HG03432 (cell line): ENCODE data around the gene PALM3.
"Not testable (repeated sequence)": the region's sequence is repeated elsewhere in the genome, so short reads cannot be mapped to it uniquely, and the experiment has no call there.

Experiments
- ATAC-seq: cut with Tn5 transposase; IDR thresholded peaks from one replicate; pipeline ENCODE4 v1.9.1; 2021; ENCODE audit warnings: mild to moderate bottlenecking, moderate library complexity; ENCODE audit not compliant: unreplicated experiment

PALM3 gene

DNA sequence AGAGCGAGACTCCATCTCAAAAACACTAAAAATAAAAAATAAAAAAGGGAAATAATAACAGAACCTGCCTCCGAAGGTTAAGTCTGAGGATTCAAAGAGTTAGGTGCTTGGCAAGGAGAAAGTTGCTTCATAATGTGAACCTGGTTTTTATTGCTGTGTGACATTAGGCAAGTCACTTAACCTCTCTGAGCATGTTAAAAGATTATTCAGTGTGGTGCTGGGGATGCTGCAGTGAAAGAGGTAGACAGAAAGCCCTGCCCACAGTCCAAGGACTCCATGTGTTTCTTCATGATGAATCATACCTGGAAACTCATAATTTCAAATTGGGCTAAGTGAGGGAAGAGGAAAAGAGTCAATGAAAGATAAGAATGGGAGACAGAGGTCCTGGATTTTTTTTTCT, 27.9 kb downstream of the PALM3 start:
- no peak for ATAC-seq

DNA sequence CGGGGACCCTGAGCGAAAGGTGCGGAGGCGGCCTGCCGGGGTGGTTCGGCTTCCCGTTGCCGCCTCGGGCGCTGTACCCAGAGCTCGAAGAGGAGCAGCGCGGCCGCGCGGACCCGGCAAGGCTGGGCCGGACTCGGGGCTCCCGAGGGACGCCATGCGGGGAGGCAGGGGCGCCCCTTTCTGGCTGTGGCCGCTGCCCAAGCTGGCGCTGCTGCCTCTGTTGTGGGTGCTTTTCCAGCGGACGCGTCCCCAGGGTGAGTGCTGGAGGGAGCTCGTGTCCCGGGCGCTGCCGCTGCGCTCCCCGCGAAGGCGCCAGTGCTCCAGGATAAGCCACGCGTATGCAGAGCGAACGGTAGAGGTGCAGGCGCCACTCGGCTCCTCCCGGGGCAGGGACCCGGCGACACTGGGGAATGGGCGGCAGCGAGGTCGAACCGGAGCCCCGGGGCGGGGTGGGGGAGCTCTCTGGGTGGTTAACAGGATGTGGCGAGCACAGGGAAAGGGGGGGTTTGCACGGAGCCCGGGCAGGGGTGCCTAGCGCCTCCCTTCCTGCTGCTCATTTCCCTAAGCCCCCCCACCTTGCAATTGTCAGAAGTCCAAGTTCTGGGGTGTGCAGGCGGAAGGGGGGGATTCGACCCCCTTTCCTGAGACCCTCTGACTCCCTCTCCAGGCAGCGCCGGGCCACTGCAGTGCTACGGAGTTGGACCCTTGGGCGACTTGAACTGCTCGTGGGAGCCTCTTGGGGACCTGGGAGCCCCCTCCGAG, 30.0 kb downstream of the PALM3 start, which contains the start of gene IL27RA:
Gene IL27RA, plus strand, starts transcription at position 44 of the 762 bp plus-strand sequence. Its CDS starts 111 bp downstream, at position 155.
- peak; percentile 63 for ATAC-seq

DNA sequence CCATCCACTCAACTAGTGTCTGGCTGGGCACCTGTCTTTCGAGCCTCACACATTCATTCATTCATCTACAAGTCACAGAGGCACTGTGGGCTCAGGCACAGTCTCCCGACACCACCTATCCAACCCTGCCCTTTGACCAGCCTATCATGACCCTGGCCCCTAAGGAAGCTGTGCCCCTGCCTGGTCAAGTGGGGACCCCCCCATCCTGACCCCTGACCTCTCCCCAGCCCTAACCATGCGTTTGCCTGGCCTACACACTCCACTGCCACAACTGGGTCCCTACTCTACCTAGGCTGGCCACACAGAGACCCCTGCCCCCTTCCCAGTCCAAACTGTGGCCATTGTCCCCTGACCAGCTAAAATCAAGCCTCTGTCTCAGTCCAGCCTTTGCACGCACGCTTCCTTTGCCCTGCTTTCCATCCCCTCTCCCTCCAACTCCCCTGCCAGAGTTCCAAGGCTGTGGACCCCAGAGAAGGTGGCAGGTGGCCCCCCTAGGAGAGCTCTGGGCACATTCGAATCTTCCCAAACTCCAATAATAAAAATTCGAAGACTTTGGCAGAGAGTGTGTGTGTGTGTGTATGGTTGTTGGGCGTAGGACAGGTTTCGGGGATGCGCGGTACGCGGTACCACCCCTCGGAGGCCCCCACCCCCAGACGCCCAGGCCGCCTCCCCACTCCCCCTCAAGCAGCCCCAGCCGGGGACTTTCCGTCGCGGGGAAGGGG, 30.7 kb downstream of the PALM3 start:
- ATAC-seq: no peak

DNA sequence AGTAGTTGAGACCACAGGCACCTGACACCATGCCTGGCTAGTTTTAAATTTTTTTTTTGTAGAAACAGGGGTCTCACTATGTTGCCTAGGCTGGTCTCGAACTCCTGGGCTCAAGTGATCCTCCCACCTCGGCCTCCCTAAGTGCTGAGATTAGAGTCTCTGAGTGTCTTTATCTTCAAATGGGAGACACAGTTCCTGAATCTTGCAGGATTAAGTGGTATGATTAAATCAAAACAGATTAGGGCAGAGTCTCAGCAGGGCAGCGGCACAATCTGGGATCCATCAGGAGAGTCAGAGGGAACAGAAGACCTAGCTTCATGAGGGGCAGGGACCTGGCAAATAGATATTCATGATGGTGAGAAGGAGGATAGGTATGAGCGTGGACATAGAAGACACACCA, 33.0 kb downstream of the PALM3 start:
- ATAC-seq: no peak

DNA sequence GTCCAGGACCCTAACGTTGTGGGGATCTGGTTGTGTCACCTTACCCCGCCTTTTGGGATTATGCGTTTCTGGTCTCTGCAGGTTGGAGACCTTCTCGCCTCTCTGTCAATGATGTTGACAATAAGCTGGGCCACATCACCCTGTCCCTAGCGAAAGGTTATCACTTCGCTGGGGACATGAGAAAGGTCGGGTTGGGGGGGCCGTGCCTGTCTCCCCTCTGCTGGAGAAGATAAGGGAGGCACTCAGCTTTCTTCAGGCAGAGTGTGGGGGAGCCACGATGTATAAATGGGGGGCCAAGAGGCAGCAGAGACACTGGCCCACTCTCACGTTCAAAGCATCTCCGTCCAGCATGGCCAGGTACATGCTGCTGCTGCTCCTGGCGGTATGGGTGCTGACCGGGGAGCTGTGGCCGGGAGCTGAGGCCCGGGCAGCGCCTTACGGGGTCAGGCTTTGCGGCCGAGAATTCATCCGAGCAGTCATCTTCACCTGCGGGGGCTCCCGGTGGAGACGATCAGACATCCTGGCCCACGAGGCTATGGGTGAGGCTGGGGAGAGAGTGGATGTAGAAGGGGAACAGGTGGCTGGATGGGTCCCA, 33.9 kb downstream of the PALM3 start, which contains the start of gene RLN3:
Gene RLN3, plus strand, starts transcription at position 293 of the 595 bp plus-strand sequence. Its CDS starts 57 bp downstream, at position 350.
- no peak for ATAC-seq

DNA sequence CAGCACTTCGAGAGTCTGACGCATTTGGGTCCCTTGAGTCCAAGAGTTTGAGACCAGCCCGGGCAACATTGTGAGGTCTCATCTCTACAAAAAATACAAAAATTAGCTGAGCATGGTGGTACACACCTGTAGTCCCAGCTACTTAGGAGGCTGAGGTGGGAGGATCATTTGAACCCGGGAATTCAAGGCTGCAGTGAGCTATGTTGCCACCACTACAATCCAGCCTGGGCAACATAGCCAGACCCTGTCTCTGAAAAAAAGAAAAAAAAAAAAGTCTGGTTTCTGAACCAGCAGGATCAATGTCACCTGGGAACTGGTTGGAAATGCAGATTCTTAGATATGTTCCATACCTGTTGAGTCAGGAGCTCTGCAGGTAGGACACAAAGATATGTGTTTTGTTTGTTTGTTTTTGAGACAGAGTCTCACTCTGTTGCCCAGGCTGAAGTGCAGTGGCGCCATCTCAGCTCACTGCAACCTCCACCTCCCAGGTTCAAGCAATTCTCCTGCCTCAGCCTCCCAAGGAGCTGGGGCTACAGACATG, 35.2 kb downstream of the PALM3 start:
- ATAC-seq: not testable (repeated sequence)

DNA sequence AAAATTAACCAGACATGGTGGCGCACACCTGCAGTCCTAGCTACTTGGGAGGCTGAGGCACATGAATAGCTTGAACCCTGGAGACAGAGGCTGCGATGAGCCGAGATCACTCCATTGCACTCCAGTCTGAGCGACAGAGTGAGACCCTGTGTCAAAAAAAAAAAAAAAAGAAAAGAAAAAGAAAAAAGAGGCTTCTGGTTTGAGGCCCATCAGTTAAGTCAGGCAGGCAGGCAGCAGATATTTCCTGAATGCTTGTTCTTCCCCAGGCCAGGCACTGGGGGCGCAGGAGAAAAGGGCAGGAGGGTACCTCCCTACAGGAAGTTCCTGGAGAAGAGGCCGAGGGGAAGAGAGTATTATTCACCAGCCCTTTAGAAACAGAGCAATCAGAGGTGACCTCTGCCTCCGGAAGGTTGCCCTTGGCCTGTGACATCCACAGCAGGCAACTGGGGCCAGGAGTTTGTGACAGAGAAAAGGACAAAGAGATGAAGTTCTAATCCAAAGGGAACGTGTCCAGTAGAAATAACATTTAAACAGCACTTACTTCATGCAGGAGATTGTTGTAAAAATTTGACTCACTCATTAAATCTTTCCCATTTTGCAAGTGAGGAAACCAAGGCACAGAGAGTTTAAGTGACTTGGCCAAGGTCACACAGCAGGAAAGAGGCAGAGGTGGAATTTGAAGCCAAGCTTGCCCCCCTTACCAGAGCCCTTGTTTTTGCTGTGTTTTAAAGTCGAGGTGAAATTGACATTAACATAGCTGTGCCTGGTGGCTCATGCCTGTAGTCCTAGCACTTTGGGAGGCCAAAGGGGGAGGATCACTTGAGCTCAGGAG, 38.3 kb downstream of the PALM3 start:
- ATAC-seq: no peak

DNA sequence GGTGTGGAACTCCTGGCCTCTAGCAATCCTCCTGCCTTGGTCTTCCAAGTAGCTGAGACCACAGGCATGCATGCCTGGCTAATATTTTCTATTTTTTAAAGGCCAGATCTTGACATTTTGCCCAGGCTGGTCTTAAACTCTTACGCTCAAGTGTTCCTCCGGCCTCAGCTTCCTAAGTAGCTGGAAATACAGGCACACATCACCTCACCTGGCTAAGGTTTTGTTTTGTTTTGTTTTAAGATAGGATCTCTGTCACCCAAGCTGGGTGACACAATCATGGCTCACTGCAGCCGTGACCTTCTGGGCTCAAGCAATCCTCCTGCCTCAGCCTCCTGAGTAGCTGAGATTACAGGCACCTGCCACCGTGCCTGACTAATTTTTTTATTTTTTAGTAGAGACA, 39.4 kb downstream of the PALM3 start:
- ATAC-seq: no peak

DNA sequence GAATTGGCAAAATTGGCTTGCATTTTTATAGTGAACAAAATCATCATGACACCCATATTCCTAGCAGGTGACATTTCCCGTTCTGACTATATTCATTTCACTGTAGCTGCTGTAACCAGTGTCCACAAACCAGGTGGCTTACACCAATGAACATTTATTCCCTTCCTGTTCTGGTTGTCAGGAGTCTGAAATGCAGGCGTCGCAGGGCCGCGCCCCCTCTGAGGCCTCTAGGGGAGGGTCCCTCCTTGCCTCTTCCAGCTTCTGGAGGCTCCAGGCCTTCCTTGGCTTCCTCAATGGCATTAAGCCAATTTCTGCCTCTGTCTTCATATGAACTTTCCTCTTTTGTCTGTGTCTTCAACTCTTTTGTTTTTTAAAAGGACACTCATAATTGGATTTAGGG, 40.4 kb downstream of the PALM3 start:
- no peak for ATAC-seq

DNA sequence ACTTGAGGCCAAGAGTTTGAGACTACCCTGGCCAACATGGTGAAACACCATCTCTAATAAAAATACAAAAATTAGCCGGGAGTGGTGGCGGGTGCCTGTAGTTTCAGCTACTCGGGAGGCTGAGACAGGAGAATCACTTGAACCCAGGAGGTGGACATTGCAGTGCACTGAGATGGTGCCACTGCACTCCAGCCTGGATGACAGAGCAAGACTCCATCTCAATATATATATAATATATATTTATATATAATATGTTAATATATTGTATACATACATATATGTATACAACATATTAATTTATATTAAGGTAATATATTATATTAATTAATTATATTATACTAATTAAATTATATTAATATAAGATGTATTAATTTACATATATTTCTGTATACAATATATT, 42.1 kb downstream of the PALM3 start:
- ATAC-seq: not testable (repeated sequence)

DNA sequence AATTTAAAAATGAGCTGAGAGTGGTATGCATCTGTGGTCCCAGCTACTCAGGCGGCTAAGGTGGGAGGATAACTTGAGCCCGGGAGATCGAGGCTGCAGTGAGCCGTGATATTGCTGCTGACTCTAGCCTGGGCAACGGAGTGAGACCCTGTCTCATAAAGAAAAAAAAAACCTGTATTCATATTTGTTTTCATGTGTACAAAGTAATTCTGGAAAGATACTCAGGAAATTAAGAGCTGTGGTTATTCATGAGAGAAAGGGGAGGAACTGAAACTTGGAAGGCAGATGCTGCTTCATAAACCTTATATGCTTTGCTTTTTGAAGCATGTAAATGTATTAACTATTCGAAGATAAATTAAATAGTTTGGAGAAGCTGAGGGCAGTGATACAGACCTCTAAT, 42.8 kb downstream of the PALM3 start:
- no peak for ATAC-seq

DNA sequence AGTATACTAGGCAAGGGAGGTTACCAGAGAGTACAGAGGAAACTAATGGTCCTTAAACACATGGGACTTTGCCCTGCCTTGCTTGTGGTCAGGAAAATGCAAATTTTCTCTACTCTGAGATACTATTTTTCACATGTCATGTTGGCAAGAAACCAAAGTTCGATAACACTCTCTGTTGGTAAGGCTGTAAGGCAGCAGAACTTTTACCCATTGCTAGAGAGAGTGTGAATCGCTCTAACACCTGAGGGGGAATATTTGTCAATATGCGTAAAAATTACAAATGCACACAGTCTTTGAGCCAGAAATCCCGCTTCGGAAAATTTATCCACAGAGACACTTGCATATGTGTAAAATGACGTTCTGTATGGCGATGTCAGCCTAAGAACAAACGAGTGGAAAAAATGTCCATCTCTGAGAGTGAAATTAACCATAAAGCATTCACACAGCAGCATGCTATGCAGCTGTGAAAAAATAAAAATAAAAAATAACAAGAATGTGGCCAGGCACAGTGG, 46.3 kb downstream of the PALM3 start:
- ATAC-seq: peak; percentile 83

DNA sequence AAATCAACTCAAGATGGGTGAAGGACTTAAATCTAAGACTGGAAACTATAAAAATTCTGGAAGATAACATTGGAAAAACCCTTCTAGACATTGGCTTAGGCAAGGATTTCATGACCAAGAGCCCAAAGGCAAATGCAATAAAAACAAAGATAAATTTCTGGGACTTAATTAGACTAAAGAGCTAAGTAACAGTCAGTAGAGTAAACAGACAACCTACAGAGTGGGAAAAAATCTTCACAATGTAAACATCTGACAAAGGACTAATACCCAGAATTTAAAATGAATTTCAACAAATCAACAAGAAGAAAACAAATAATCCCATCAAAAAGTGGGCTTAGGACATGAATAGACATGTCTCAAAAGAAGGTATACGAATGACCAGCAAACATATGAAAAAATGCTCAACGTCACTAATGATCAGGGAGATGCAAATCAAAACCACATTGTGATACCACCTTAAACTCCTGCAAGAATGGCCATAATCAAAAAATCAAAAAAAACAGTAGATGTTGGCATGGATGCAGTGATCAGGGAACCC, 49.4 kb downstream of the PALM3 start:
- ATAC-seq: no peak

DNA sequence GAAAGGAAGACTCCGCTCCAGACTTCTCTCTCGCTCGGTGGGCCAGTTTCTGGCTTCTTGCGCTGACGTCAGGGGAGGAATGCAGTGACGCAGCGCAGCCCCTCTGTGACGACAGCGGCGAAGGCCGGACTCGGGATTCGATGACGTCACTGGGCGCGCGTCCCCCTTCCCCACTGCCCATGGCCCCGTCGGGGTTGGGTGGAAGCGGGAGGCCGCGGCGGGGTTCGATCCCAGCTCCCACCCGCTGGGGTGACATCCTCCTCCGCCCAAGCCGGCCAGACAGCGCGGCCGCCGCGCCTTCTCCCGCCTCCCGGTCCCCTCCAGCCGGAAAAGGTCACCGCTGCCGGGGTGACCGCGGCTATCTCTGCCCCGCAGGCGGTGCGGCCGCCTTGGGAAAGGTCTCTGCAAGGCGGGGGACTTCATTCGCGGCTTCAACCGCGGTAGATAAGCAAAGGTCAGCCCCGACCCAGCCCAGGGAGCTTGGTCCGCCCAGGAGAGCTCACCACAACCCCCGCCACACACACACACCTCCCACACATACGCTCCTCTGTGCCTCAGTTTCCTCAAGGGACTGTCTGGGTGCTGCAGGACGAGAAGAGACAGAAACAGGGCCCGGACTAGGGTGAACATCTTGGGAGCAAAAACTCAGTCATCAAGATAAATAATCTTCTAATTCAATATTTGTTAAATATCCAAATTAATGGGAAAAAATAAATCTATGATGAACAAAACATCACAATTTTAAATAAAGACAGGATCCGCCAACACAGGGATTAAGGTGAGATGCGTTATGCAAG, 54.9 kb downstream of the PALM3 start:
- peak; percentile 37 for ATAC-seq

DNA sequence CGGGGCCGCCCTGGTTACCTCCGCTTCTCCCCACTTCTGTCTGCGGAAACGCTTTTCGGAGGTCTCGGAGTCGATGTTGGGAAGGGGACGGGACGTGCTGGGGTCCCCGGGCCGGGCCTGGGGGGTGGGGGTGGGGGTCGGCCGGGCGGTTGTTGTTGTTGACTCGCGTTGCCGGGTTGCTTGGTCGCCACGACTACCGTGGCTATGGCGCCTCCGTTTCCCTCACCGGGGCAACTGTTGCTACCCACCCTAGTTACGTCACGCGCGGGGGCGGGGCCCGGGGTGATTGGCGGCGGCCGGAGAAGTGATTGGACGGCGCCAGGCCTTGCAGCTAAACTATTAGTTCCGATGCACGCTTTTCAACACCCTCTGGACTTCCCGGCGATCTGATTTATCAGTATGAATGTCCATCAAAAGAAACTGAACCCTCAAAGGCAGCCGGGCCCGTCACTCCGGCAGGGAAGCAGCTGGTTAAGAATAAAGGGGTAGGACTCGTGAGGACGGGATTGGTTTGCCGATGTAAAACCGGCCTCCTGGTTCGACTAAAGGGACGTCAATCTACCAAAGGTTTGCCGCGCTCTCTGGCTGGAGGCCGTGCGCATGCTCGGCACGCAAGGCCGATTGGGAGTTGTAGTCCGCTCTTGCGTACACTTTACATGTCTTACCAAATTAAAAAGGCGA, 55.7 kb downstream of the PALM3 start, which contains the start of gene RFX1:
Gene RFX1, minus strand, starts transcription at position 236 of the 681 bp plus-strand sequence. CDS start 12,477 bp downstream, outside the sequence.
- peak; percentile 74 for ATAC-seq

DNA sequence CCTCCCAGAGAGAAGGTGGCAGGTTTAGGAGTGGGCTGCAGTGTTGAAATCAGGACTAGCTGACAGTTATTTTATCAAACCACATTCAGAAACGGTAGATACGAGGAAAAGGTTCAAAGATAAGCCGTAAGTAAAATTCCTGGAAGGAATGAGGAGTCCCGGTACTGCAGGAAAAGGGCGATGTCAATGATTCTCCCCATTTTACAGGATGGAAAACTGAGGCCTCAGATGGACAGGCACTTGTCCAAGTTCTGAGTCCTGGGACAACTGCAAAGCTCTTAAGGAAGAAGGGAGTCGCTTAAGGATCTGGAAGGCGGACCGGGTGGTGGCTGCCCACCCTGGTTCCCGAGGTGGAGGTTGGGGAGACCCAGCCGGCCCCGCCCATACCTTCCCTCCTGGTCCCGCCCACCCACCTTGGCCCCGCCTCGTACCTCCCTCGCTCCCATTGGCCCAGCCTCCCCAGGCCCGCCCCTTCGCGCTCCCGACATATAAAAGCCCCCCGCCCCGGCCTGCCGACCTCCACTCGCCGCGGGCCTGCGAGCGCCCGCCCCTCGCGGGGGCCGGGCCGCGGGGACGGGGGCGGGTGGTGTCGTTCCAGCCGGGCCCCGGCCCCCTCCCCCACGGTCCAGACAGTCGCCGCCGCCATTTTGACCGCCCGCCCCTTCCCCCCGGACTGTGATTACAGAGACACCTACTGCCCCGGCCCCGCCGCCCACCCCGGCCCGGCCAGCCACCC, 56.4 kb downstream of the PALM3 start:
- ATAC-seq: peak; percentile 45

DNA sequence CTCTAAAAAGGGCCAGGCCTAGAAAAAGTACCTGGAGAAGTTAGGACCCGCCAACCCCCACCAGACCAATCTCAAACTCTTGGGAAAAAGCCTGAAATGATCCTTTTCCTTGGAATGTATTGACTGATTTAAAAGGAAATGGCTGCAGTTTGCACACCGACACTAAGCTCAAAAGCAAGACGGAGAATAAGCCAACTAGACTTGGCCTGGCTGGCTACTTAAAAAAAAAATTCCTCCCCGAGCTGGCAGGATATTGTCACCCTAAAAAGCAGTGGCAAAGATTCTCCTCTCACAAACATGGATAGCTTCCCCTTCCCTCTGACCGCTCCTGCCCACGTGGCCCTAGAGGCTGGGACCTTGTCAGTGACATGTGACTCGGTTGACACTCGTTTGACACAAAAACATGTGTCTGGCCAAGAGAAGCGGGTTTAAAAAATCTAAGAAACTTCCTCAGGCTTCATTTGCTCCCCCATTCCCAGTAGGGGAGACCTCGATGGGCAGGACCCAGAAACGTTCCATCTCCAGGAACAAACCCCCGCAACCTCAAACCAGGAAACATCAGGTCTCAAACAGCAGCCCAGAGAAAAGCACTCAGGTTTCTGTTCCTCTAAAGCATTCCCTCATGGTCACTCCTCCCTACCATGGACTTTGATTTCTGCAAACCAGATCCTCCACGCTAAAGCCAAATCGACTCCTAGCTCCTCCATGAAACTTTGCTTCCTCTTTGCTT, 57.1 kb downstream of the PALM3 start:
- ATAC-seq: no peak
